Keratinocyte (primary cell): ENCODE results near the gene CCDC186. TPM values are rescaled to one million over a fixed set of nuclear protein-coding genes. Genes with fewer than 3 reads are reported as not detected.

Experiments
- DNase-seq: peaks from one replicate; pipeline ENCODE4 v3.0.0-alpha.2; 2011; ENCODE audit warnings: low read depth, missing footprints, low spot score
- FAIRE-seq: peaks from 2 replicates; lab custom pipeline; 2011; peaks lifted over from hg19 to GRCh38; lab: Jason Lieb, UNC
- H2AFZ ChIP-seq: 2 replicates; pipeline ENCODE4 v1.6.0; 2012; ENCODE audit warnings: low read length, control low read depth, inconsistent platforms; ENCODE audit not compliant: control insufficient read depth
- H3K27ac ChIP-seq: 2 replicates; pipeline ENCODE4 v1.5.1; 2011; ENCODE audit warnings: low read length; ENCODE audit not compliant: control insufficient read depth, insufficient read depth
- H3K27me3 ChIP-seq: 3 replicates; pipeline ENCODE4 v1.6.0; 2011; ENCODE audit warnings: low read length; ENCODE audit not compliant: control insufficient read depth, insufficient read depth; ENCODE audit errors: extremely low read depth
- H3K36me3 ChIP-seq, 2 experiments: 2 replicates in 1 of 2; 3 replicates in 1 of 2; pipeline ENCODE4 v1.5.1; 2011; ENCODE audit warnings: low read length in 2 of 2, mild to moderate bottlenecking in 1 of 2; ENCODE audit not compliant: control insufficient read depth in 2 of 2, insufficient read depth in 2 of 2; ENCODE audit errors: extremely low read depth in 1 of 2
- H3K4me1 ChIP-seq: 3 replicates; pipeline ENCODE4 v1.5.1; 2011; ENCODE audit warnings: low read length; ENCODE audit not compliant: control insufficient read depth, insufficient read depth; ENCODE audit errors: extremely low read depth
- H3K4me2 ChIP-seq: 3 replicates; pipeline ENCODE4 v1.6.0; 2011; ENCODE audit warnings: low read depth, low read length; ENCODE audit not compliant: control insufficient read depth, insufficient read depth; ENCODE audit errors: extremely low read depth
- H3K4me3 ChIP-seq, 3 experiments: fragments of 200-600 bp in 1 of 3; sonication (generic) in 1 of 3; 2 replicates in 2 of 3; 3 replicates in 1 of 3; pipeline ENCODE4 v1.5.1; 2011 to 2016; ENCODE audit warnings: low read length in 3 of 3, mild to moderate bottlenecking in 3 of 3, control low read depth in 2 of 3, inconsistent platforms in 1 of 3, low read depth in 1 of 3, mixed read lengths in 1 of 3, mixed run types in 1 of 3, moderate library complexity in 1 of 3; ENCODE audit not compliant: control insufficient read depth in 2 of 3, insufficient read depth in 2 of 3; ENCODE audit errors: extremely low read depth in 1 of 3
- H3K79me2 ChIP-seq: 2 replicates; pipeline ENCODE4 v1.6.0; 2012; ENCODE audit warnings: low read length; ENCODE audit not compliant: control insufficient read depth, insufficient read depth
- H3K9ac ChIP-seq: 3 replicates; pipeline ENCODE4 v1.6.0; 2011; ENCODE audit warnings: low read length; ENCODE audit not compliant: control insufficient read depth, insufficient read depth; ENCODE audit errors: extremely low read depth
- H3K9me1 ChIP-seq: 3 replicates; pipeline ENCODE4 v1.6.0; 2011; ENCODE audit warnings: low read length; ENCODE audit not compliant: control insufficient read depth, insufficient read depth; ENCODE audit errors: extremely low read depth
- H3K9me3 ChIP-seq: 2 replicates; pipeline ENCODE4 v1.5.1; 2012; ENCODE audit warnings: low read depth, low read length; ENCODE audit not compliant: control insufficient read depth
- H4K20me1 ChIP-seq: 3 replicates; pipeline ENCODE4 v1.6.0; 2011; ENCODE audit warnings: low read length; ENCODE audit not compliant: control insufficient read depth, insufficient read depth; ENCODE audit errors: extremely low read depth
- CTCF ChIP-seq, 3 experiments: IDR thresholded peaks in 1 of 3; conservative IDR thresholded peaks in 1 of 3; optimal IDR thresholded peaks in 1 of 3; 2 replicates in 2 of 3; 3 replicates in 1 of 3; pipeline versions ENCODE3 to v1.5.1; 2011; ENCODE audit warnings: low read length in 3 of 3, mild to moderate bottlenecking in 3 of 3, moderate library complexity in 2 of 3, control low read depth in 1 of 3, inconsistent platforms in 1 of 3; ENCODE audit not compliant: insufficient read depth in 2 of 3; ENCODE audit errors: extremely low read depth in 1 of 3
- EZH2 ChIP-seq: IDR thresholded peaks from one replicate; pipeline ENCODE4 v1.6.1; 2012; ENCODE audit warnings: inconsistent platforms, mild to moderate bottlenecking, low read length, moderate library complexity
- dilution Hi-C: fragments of 300-500 bp; cut with MboI; formaldehyde crosslinking; loops from one replicate; pipeline ENCODE4 v1.7.0; 2020; ENCODE audit warnings: low sequenced_read_pairs; ENCODE audit not compliant: extremely low pct_ligation_motif_present
- polyA plus RNA-seq, 5 experiments: library from polyadenylated mRNA; depleted of rRNA in 3 of 5; stranded (reverse) in 3 of 5; stranded (forward) in 1 of 5; unstranded in 1 of 5; fragments of >200 nt; gene quantifications; 1 replicate in 1 of 5; 2 replicates in 3 of 5; 3 replicates in 1 of 5; pipeline versions ENCODE4 v1.2.1 to v1.2.3, GENCODE V29; 2011 to 2012; ENCODE audit warnings: missing spikeins in 2 of 5, low read depth in 1 of 5, low replicate concordance in 1 of 5

The CCDC186 gene
- polyA plus RNA-seq, 1 donor (not counting 4 experiments of a cell fraction or from before 2014, with no cell fraction given), result 13.0 TPM

GRCh38 chr10:114208351-114208750, 34.3 kb upstream of the CCDC186 start:
- no peaks in the 10 kb centered on the region for H3K36me3 ChIP-seq
- H3K27ac ChIP-seq, result no peak overlapping the region
- H3K4me3 ChIP-seq, result no peak overlapping the region
- no peak overlapping the region for H3K4me2 ChIP-seq
- H3K4me1 ChIP-seq, result no peaks in the 10 kb centered on the region
- no peak overlapping the region for H3K9ac ChIP-seq
- H3K27me3 ChIP-seq, result no peaks in the 10 kb centered on the region
- no peaks in the 10 kb centered on the region for H3K9me1 ChIP-seq
- no peak overlapping the region for H2AFZ ChIP-seq
- no peaks in the 10 kb centered on the region for H3K79me2 ChIP-seq
- H3K9me3 ChIP-seq, result no peaks in the 10 kb centered on the region
- H4K20me1 ChIP-seq, result no peaks in the 10 kb centered on the region
- FAIRE-seq, result no peak
- dilution Hi-C loops, result no loop called here
- no peak for DNase-seq
- TF ChIP-seq EZH2, result no peak
- TF ChIP-seq CTCF (optimal IDR thresholded peaks at IDR 0.05 in 1 of 3, IDR thresholded peaks at IDR 0.05 in 1 of 3, conservative IDR thresholded peaks at IDR 0.05 in 1 of 3; ENCODE audit: extremely low read depth in 1 of 3, insufficient read depth in 2 of 3, low read length in 3 of 3), result no peak

- DNase-seq (no peak), FAIRE-seq (no peak)
- Histone ChIP-seq H3K9me3 (no peaks in the 10 kb centered on the region), H3K27ac (no peak overlapping the region), H3K27me3 (no peaks in the 10 kb centered on the region), H3K36me3 (no peaks in the 10 kb centered on the region), H3K4me3 (no peak overlapping the region), H3K4me2 (no peak overlapping the region), H3K9ac (no peak overlapping the region), H3K79me2 (no peaks in the 10 kb centered on the region), H2AFZ (no peak overlapping the region), H4K20me1 (no peaks in the 10 kb centered on the region), H3K9me1 (no peaks in the 10 kb centered on the region), H3K4me1 (no peaks in the 10 kb centered on the region)
- no peak for TF ChIP-seq CTCF (optimal IDR thresholded peaks at IDR 0.05 in 1 of 3, IDR thresholded peaks at IDR 0.05 in 1 of 3, conservative IDR thresholded peaks at IDR 0.05 in 1 of 3; ENCODE audit: extremely low read depth in 1 of 3, insufficient read depth in 2 of 3, low read length in 3 of 3)
- no peak for TF ChIP-seq EZH2
- dilution Hi-C loops, result no loop called here
These were observed 33.3 kb upstream of the CCDC186 start for GRCh38 chr10:114207349-114207748.
